SK-N-MC (cell line): Measurements from ENCODE around the gene SAXO2.
"Not testable (repeated sequence)": the region's sequence is repeated elsewhere in the genome, so short reads cannot be mapped to it uniquely, and the experiment has no call there.

Experiments
- EZH2 ChIP-seq: fragments of 200-600 bp; sonication (generic); IDR thresholded peaks from one replicate; pipeline ENCODE4 v1.6.1; 2017; ENCODE audit warnings: antibody characterized with exemption
- POLR2AphosphoS5 ChIP-seq: IDR thresholded peaks from 2 replicates; pipeline ENCODE4 v1.6.1; 2012; ENCODE audit warnings: mild to moderate bottlenecking, low read depth, low read length, borderline replicate concordance

- TF ChIP-seq POLR2AphosphoS5, EZH2: not testable (repeated sequence)
Observed at GRCh38 chr15:82319522-82320278, 57.1 kb downstream of the SAXO2 start.
